NCI-H2107 (cell line): ENCODE measurements around the gene GOLGA3.
"Not testable (repeated sequence)": the region's sequence is repeated elsewhere in the genome, so short reads cannot be mapped to it uniquely, and the experiment has no call there.

Experiments used
- DNase-seq: peaks from one replicate; lab custom pipeline; 2025; lab: John Stamatoyannopoulos, UW

GOLGA3 gene

GRCh38 chr12:132812631-132813305, 15.9 kb downstream of the GOLGA3 start:
- DNase-seq, result no peak

- DNase-seq, result not testable (repeated sequence)
These were observed 19.3 kb downstream of the GOLGA3 start for GRCh38 chr12:132809391-132809790.

- DNase-seq, result no peak
These were observed 21.2 kb downstream of the GOLGA3 start for GRCh38 chr12:132807295-132808092.

- no peak for DNase-seq
These were observed 21.8 kb downstream of the GOLGA3 start for GRCh38 chr12:132806857-132807256.

GRCh38 chr12:132804426-132804861, 24.2 kb downstream of the GOLGA3 start:
- no peak for DNase-seq

- no peak for DNase-seq
These were observed 24.8 kb downstream of the GOLGA3 start for GRCh38 chr12:132803888-132804287.

- no peak for DNase-seq
These were observed 25.5 kb downstream of the GOLGA3 start for GRCh38 chr12:132803125-132803524.

GRCh38 chr12:132801741-132802140, 26.9 kb downstream of the GOLGA3 start:
- DNase-seq, result no peak

GRCh38 chr12:132798836-132799235, 29.8 kb downstream of the GOLGA3 start:
- DNase-seq, result no peak

- no peak for DNase-seq
These were observed 30.7 kb downstream of the GOLGA3 start for GRCh38 chr12:132797820-132798570.

- DNase-seq, result no peak
These were observed 32.8 kb downstream of the GOLGA3 start for GRCh38 chr12:132795847-132796246.

- DNase-seq, result not testable (repeated sequence)
These were observed 36.7 kb downstream of the GOLGA3 start for GRCh38 chr12:132791940-132792339.

GRCh38 chr12:132789099-132789471, 39.6 kb downstream of the GOLGA3 start:
- DNase-seq, result no peak

GRCh38 chr12:132788375-132789098, 40.1 kb downstream of the GOLGA3 start:
- no peak for DNase-seq

- DNase-seq, result no peak
These were observed 40.8 kb downstream of the GOLGA3 start for GRCh38 chr12:132787877-132788276.

- no peak for DNase-seq
These were observed 42.5 kb downstream of the GOLGA3 start for GRCh38 chr12:132786192-132786591.

GRCh38 chr12:132784580-132784979, 44.1 kb downstream of the GOLGA3 start:
- DNase-seq, result no peak

GRCh38 chr12:132783917-132784531, 44.6 kb downstream of the GOLGA3 start:
- DNase-seq, result no peak

GRCh38 chr12:132781938-132782337, 46.7 kb downstream of the GOLGA3 start:
- DNase-seq, result no peak

GRCh38 chr12:132779781-132780353, 48.8 kb downstream of the GOLGA3 start:
- DNase-seq, result no peak

GRCh38 chr12:132777614-132778013, 51.1 kb downstream of the GOLGA3 start:
- DNase-seq, result no peak
